Mesenchymal stem cell (in vitro differentiated cells and primary cell): ENCODE data around the gene IL1RAPL2.

Source experiments
- DNase-seq: peaks from one replicate; pipeline ENCODE4 v3.0.0-alpha.2; 2013
- H2AFZ ChIP-seq: one replicate; pipeline ENCODE4 v1.6.1; 2013; ENCODE audit warnings: low read depth, mild to moderate bottlenecking, control low read depth, inconsistent platforms, low read length, moderate library complexity
- H2AK5ac ChIP-seq: 2 replicates; pipeline ENCODE4 v1.6.1; 2013; ENCODE audit warnings: low read length, moderate library complexity, mild to moderate bottlenecking, inconsistent platforms; ENCODE audit not compliant: severe bottlenecking
- H2BK120ac ChIP-seq: one replicate; pipeline ENCODE4 v1.6.1; 2013; ENCODE audit warnings: low read depth, mild to moderate bottlenecking, inconsistent platforms, low read length, moderate library complexity
- H2BK12ac ChIP-seq, 2 experiments: one replicate each; pipeline ENCODE4 v1.6.1; 2013; ENCODE audit warnings: inconsistent platforms in 2 of 2, low read length in 2 of 2, mild to moderate bottlenecking in 2 of 2, moderate library complexity in 2 of 2, control low read depth in 1 of 2
- H2BK15ac ChIP-seq: one replicate; pipeline ENCODE4 v1.6.1; 2013; ENCODE audit warnings: mild to moderate bottlenecking, low read depth, inconsistent platforms; ENCODE audit not compliant: poor library complexity, severe bottlenecking
- H2BK5ac ChIP-seq: 2 replicates; pipeline ENCODE4 v1.6.1; 2013; ENCODE audit warnings: low read depth, mild to moderate bottlenecking, low read length, control low read depth, inconsistent platforms; ENCODE audit not compliant: poor library complexity, severe bottlenecking
- H3K14ac ChIP-seq, 2 experiments: one replicate each; pipeline ENCODE4 v1.6.1; 2013; ENCODE audit warnings: inconsistent platforms in 2 of 2, low read length in 2 of 2, control low read depth in 1 of 2, mild to moderate bottlenecking in 1 of 2, moderate library complexity in 1 of 2
- H3K18ac ChIP-seq, 2 experiments: one replicate each; pipeline ENCODE4 v1.6.1; 2013; ENCODE audit warnings: inconsistent platforms in 2 of 2, low read length in 2 of 2, control low read depth in 1 of 2, low read depth in 1 of 2, mild to moderate bottlenecking in 1 of 2
- H3K23ac ChIP-seq, 2 experiments: one replicate each; pipeline ENCODE4 v1.6.1; 2013; ENCODE audit warnings: inconsistent platforms in 2 of 2, low read length in 2 of 2, mild to moderate bottlenecking in 2 of 2, moderate library complexity in 2 of 2, control low read depth in 1 of 2
- H3K27ac ChIP-seq: 2 replicates; pipeline ENCODE4 v1.5.1; 2013; ENCODE audit warnings: mild to moderate bottlenecking, moderate library complexity, low read length, control low read depth, inconsistent platforms; ENCODE audit not compliant: poor library complexity, severe bottlenecking
- H3K27me3 ChIP-seq, 2 experiments: 2 replicates each; pipeline versions ENCODE4 v1.6.1 to v1.7.0; 2013; ENCODE audit warnings: low read length in 2 of 2, mild to moderate bottlenecking in 2 of 2, moderate library complexity in 2 of 2, control low read depth in 1 of 2, inconsistent platforms in 1 of 2; ENCODE audit not compliant: control insufficient read depth in 1 of 2, insufficient read depth in 1 of 2
- H3K36me3 ChIP-seq, 2 experiments: 2 replicates each; pipeline versions ENCODE4 v1.6.1 to v1.7.0; 2013; ENCODE audit warnings: low read length in 2 of 2, control low read depth in 1 of 2, inconsistent platforms in 1 of 2, low read depth in 1 of 2, mild to moderate bottlenecking in 1 of 2; ENCODE audit not compliant: insufficient read depth in 2 of 2, control insufficient read depth in 1 of 2
- H3K4ac ChIP-seq, 2 experiments: one replicate each; pipeline ENCODE4 v1.6.1; 2013; ENCODE audit warnings: inconsistent platforms in 2 of 2, low read length in 2 of 2, mild to moderate bottlenecking in 2 of 2, moderate library complexity in 2 of 2, control low read depth in 1 of 2, low read depth in 1 of 2
- H3K4me1 ChIP-seq: 2 replicates; pipeline ENCODE4 v1.6.1; 2013; ENCODE audit warnings: low read depth, low read length, control low read depth; ENCODE audit not compliant: control insufficient read depth, insufficient read depth
- H3K4me2 ChIP-seq: 2 replicates; pipeline ENCODE4 v1.6.1; 2013; ENCODE audit warnings: low read length, mild to moderate bottlenecking, inconsistent platforms; ENCODE audit not compliant: poor library complexity, severe bottlenecking
- H3K4me3 ChIP-seq, 2 experiments: 2 replicates each; pipeline versions ENCODE4 v1.5.1 to v1.7.0; 2013; ENCODE audit warnings: low read length in 2 of 2, mild to moderate bottlenecking in 2 of 2, control low read depth in 1 of 2, low read depth in 1 of 2; ENCODE audit not compliant: insufficient read depth in 1 of 2
- H3K79me1 ChIP-seq: replicated peaks from 2 replicates; pipeline ENCODE4 v1.6.1; 2013; ENCODE audit warnings: mild to moderate bottlenecking, control low read depth, low read length, inconsistent platforms; ENCODE audit not compliant: poor library complexity, severe bottlenecking
- H3K9ac ChIP-seq: 2 replicates; pipeline ENCODE4 v1.7.0; 2013; ENCODE audit warnings: mild to moderate bottlenecking, low read length, moderate library complexity
- H3K9me3 ChIP-seq: 2 replicates; pipeline ENCODE4 v1.7.0; 2013; ENCODE audit warnings: mild to moderate bottlenecking, low read length; ENCODE audit not compliant: control insufficient read depth
- H4K8ac ChIP-seq: one replicate; pipeline ENCODE4 v1.6.1; 2013; ENCODE audit warnings: inconsistent platforms, mild to moderate bottlenecking, low read length, moderate library complexity
- H4K91ac ChIP-seq: one replicate; pipeline ENCODE4 v1.6.1; 2013; ENCODE audit warnings: mild to moderate bottlenecking, low read length, inconsistent platforms
- WGBS: methylation state at CpG from one replicate; pipeline ENCODE4 v1.1.7; 2013; ENCODE audit warnings: mixed read lengths; 5-methylcytosine and 5-hydroxymethylcytosine counted together

IL1RAPL2 gene

DNA sequence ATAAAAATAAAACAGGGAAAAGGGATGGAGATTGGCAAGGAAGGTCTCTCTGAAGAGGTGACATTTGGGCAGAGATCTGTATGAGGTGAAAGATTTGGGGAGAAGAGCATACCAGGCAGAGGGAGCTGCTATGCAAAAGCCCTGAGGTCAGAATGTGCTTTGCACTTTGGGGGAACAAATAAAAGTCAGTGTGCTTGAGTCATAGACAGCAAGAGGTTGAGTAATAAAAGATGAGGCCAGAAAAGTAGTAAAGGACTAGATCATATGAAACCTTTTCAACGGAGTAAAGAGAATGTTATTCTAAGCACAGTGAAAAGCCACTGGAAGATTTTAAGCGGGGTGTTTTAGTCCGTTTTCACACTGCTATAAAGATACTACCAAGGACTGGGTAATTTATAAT lies 731.0 kb downstream of the IL1RAPL2 start:
- Histone ChIP-seq H4K91ac (no peak overlapping the region), H2BK120ac (no peak overlapping the region), H3K9me3 (no peaks in the 10 kb centered on the region), H3K18ac (no peak overlapping the region), H3K36me3 (no peaks in the 10 kb centered on the region), H3K14ac (no peak overlapping the region), H3K4me1 (no peaks in the 10 kb centered on the region), H3K4me2 (no peak overlapping the region), H2BK15ac (no peak overlapping the region), H3K4me3 (no peak overlapping the region), H3K27me3 (peaks cover 0 to 3% of the 10 kb centered on the region in 2 experiments), H2BK5ac (no peak overlapping the region), H2AFZ (no peak overlapping the region), H3K9ac (no peak overlapping the region), H4K8ac (no peak overlapping the region), H3K79me1 (no peaks in the 10 kb centered on the region), H2AK5ac (no peak overlapping the region), H2BK12ac (no peak overlapping the region), H3K4ac (no peak overlapping the region), H3K23ac (no peak overlapping the region), H3K27ac (no peak overlapping the region)
- no peak for DNase-seq
- 92% methylated on average over 3 of the region's 3 CpGs for WGBS

GRCh38 chrX:105299286-105299685 lies 733.3 kb downstream of the IL1RAPL2 start:
- H2AK5ac ChIP-seq: no peak overlapping the region
- H2AFZ ChIP-seq: no peak overlapping the region
- H3K18ac ChIP-seq: no peak overlapping the region
- 73% methylated on average over 1 of the region's 1 CpG for WGBS
- no peak overlapping the region for H3K14ac ChIP-seq
- H3K36me3 ChIP-seq: no peaks in the 10 kb centered on the region
- peaks cover 0 to 3% of the 10 kb centered on the region in 2 experiments for H3K27me3 ChIP-seq
- no peak overlapping the region for H3K4me2 ChIP-seq
- no peak overlapping the region for H3K4ac ChIP-seq
- no peak overlapping the region for H2BK120ac ChIP-seq
- no peak overlapping the region for H3K9ac ChIP-seq
- no peak overlapping the region for H3K23ac ChIP-seq
- no peak overlapping the region for H3K27ac ChIP-seq
- no peak overlapping the region for H4K8ac ChIP-seq
- H2BK15ac ChIP-seq: no peak overlapping the region
- no peak for DNase-seq
- H3K9me3 ChIP-seq: no peaks in the 10 kb centered on the region
- no peaks in the 10 kb centered on the region for H3K79me1 ChIP-seq
- no peak overlapping the region for H2BK5ac ChIP-seq
- H4K91ac ChIP-seq: no peak overlapping the region
- H3K4me3 ChIP-seq: no peak overlapping the region
- no peak overlapping the region for H2BK12ac ChIP-seq
- H3K4me1 ChIP-seq: no peaks in the 10 kb centered on the region

DNA sequence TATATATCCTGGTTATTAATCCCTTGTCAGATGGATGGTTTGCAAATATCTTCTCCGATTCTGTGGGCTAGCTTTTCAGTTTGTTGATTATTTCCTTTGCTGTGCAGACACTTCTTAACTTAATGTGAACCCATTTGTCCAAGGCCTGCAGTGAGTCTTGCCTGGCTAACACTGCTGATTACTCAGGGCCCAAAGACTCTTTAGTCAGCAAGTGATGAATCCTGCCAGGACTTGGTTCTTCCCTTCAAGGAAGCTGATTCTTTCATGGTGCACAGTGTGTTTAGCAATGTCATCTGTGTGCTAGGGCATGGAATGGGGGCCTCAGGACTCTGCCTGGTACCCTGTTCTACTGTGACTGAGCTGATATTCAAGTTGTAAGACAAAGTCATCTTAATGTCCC lies 736.2 kb downstream of the IL1RAPL2 start:
- 100% methylated on average over 1 of the region's 1 CpG for WGBS
- no peak overlapping the region for H3K14ac ChIP-seq

DNA sequence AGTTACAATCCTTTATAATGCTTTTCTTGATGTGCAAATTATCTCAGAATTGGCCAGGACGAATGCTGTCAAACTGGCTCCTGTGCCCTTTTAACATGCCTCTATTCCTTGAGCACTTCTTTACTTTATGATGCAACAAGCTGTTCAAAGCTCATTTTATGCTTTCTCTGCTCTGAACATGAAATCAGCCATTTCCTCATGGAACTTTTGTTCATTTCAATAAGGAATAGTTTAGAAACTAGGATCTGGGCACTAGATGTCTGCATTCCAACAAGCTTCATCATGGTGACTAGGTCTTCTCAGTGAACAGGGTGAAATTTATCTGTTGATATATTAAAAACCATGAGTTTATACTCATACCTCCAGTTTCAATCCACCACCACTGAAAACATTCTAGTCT lies 741.8 kb downstream of the IL1RAPL2 start:
- Histone ChIP-seq H3K23ac (no peak overlapping the region), H3K18ac (no peak overlapping the region), H2BK15ac (no peak overlapping the region), H3K4me1 (no peaks in the 10 kb centered on the region), H2AFZ (no peak overlapping the region), H3K14ac (no peak overlapping the region), H3K27ac (no peak overlapping the region), H3K9me3 (no peaks in the 10 kb centered on the region), H2BK5ac (no peak overlapping the region), H3K79me1 (no peaks in the 10 kb centered on the region), H3K9ac (no peak overlapping the region), H3K27me3 (no peaks in the 10 kb centered on the region), H2BK120ac (no peak overlapping the region), H2AK5ac (no peak overlapping the region), H4K91ac (no peak overlapping the region), H3K36me3 (no peaks in the 10 kb centered on the region), H4K8ac (no peak overlapping the region), H3K4ac (no peak overlapping the region), H3K4me3 (no peak overlapping the region), H3K4me2 (no peak overlapping the region), H2BK12ac (no peak overlapping the region)
- no peak for DNase-seq
- WGBS: 67% methylated on average over 1 of the region's 1 CpG

More for the DNA sequence above, 736.2 kb downstream of the IL1RAPL2 start:
- Histone ChIP-seq H3K23ac (no peak overlapping the region), H3K36me3 (no peaks in the 10 kb centered on the region), H4K8ac (no peak overlapping the region), H2BK120ac (no peak overlapping the region), H3K27ac (no peak overlapping the region), H4K91ac (no peak overlapping the region), H3K9ac (no peak overlapping the region), H3K4ac (no peak overlapping the region), H3K79me1 (no peaks in the 10 kb centered on the region), H3K4me2 (no peak overlapping the region), H3K9me3 (no peaks in the 10 kb centered on the region), H3K18ac (no peak overlapping the region), H3K27me3 (no peaks in the 10 kb centered on the region), H2BK5ac (no peak overlapping the region), H3K4me3 (no peak overlapping the region), H2BK12ac (no peak overlapping the region), H3K4me1 (no peaks in the 10 kb centered on the region), H2AFZ (no peak overlapping the region), H2AK5ac (no peak overlapping the region), H2BK15ac (no peak overlapping the region)
- no peak for DNase-seq
